HUES48 (cell line): ENCODE measurements around the gene RACGAP1.
"Not testable (repeated sequence)": the region's sequence is repeated elsewhere in the genome, so short reads cannot be mapped to it uniquely, and the experiment has no call there.

Experiments
- H3K27ac ChIP-seq: one replicate; pipeline ENCODE4 v1.7.0; 2013; ENCODE audit warnings: low read depth, low read length, inconsistent platforms
- H3K27me3 ChIP-seq: 2 replicates; pipeline ENCODE4 v1.6.1; 2013; ENCODE audit warnings: mild to moderate bottlenecking, low read length; ENCODE audit not compliant: control insufficient read depth, insufficient read depth
- H3K36me3 ChIP-seq: 2 replicates; pipeline ENCODE4 v1.6.1; 2013; ENCODE audit warnings: low read length; ENCODE audit not compliant: control insufficient read depth, insufficient read depth
- H3K4me1 ChIP-seq: 2 replicates; pipeline ENCODE4 v1.6.1; 2013; ENCODE audit warnings: mild to moderate bottlenecking, low read length; ENCODE audit not compliant: control insufficient read depth, insufficient read depth
- H3K4me3 ChIP-seq: 2 replicates; pipeline ENCODE4 v1.5.1; 2013; ENCODE audit warnings: mild to moderate bottlenecking, low read depth, low read length
- H3K9ac ChIP-seq: 2 replicates; pipeline ENCODE4 v1.6.1; 2013; ENCODE audit warnings: mild to moderate bottlenecking, low read depth, low read length, moderate library complexity
- H3K9me3 ChIP-seq: 2 replicates; pipeline ENCODE4 v1.6.1; 2013; ENCODE audit warnings: low read length; ENCODE audit not compliant: control insufficient read depth, insufficient read depth

Gene RACGAP1

DNA sequence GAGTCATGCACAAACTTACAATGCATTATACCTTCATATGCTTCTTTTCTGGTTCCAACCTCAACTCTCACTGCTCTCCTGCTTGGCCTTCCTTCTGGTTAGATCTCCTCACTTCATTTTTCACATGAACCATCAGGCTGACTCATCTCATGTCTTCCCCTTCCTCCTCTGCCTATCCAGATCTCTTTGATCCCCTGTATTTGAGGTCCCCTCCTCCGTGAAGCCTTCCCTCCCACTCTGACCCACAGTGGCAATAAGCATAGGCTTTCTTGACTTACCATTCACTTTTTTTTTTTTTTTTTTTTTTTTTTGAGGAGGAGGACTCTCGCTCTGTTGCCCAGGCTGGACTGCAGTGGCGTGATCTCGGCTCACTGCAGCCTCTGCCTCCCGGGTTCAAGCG lies 17.4 kb upstream of the RACGAP1 start:
- Histone ChIP-seq H3K4me1 (no peaks in the 10 kb centered on the region), H3K27me3 (peaks cover 29% of the 10 kb centered on the region), H3K27ac (no peak overlapping the region), H3K9ac (no peak overlapping the region), H3K4me3 (no peak overlapping the region), H3K9me3 (no peaks in the 10 kb centered on the region), H3K36me3 (no peaks in the 10 kb centered on the region)

DNA sequence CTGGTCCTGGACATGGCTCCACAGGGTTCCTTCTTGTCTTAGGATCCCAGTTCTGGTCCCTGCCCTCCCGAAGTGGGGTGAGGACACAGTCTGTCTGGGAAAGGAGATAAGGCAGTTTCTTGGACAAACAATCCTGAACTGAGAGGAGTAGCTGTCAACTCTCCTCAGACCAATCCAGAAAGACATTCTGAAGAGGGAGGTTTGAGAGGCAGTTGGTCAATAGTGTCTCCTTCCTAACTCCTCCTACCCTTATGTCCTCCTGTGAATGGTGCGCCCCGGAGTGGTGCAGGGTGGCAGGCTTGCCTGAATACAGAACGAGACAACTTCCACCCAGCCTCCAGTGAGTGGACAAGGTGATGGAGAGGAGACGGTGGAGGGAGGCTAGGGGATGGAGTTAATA lies 16.7 kb upstream of the RACGAP1 start:
- H3K4me3 ChIP-seq = no peak overlapping the region
- peaks cover 22% of the 10 kb centered on the region for H3K27me3 ChIP-seq
- H3K9me3 ChIP-seq = no peaks in the 10 kb centered on the region
- no peaks in the 10 kb centered on the region for H3K4me1 ChIP-seq
- H3K9ac ChIP-seq = no peak overlapping the region
- no peak overlapping the region for H3K27ac ChIP-seq
- no peaks in the 10 kb centered on the region for H3K36me3 ChIP-seq

DNA sequence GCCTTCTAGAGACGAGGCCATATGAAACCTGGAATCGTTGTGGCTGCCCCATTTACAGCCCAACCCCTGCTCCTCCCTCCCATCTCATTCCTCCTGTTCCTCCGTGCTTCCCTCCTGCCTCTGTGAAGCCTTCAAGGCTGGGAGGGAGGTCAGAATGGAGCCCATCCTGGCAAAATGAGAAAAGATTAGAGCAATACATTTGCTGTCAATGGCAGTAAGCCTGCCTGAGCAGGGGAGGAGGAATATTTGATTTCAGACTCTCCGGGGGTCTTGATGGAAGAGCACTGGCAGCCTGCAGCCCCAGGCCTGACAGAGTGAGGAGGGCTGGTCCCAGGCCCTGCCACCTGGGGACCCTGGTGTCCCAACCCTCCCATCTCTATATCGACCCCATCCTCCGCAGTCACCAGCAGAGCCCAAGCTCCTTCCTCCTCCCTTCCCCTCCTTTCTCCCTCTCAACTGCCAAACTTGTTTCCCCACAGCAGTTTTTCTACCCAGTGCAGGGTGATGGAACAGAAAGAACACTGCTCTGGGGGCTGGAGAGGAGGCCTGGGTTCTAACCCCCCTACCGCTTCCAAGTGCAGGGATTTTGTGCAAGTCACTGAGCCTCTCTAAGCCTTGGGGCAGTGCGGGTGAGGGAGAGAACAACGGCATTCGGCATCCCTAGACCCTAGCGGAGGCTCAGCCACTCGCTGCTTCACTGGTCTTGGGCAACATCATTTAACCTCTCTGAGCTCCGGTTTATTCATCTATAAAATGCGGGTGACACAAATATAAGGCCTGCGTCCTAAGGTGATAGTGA lies 16.0 kb upstream of the RACGAP1 start:
- no peak overlapping the region for H3K9ac ChIP-seq
- H3K4me3 ChIP-seq = no peak overlapping the region
- no peaks in the 10 kb centered on the region for H3K4me1 ChIP-seq
- no peaks in the 10 kb centered on the region for H3K9me3 ChIP-seq
- no peaks in the 10 kb centered on the region for H3K36me3 ChIP-seq
- H3K27ac ChIP-seq = no peak overlapping the region
- H3K27me3 ChIP-seq = peaks cover 19% of the 10 kb centered on the region

DNA sequence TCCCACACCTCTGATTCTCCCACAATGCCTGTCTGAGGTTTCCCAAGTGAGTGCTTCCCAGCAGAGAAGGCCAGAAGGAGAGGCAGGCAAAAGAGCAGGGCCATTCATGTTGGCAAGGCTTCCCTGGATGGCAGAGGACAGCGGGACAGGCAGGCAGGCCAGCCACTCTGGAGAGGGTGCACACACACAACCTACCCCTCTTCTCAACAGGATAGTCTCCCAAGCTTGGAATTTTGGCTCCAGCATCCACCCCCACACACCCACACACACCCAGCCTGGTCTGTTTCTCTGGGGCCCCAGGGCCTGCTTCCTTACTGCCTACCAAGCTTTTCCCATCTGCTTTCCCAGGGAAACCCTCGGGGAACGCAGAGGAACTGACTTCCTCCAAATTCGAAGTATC lies 15.4 kb upstream of the RACGAP1 start:
- Histone ChIP-seq H3K27ac (no peak overlapping the region), H3K4me1 (no peaks in the 10 kb centered on the region), H3K36me3 (no peaks in the 10 kb centered on the region), H3K27me3 (peaks cover 19% of the 10 kb centered on the region), H3K9ac (no peak overlapping the region), H3K9me3 (no peaks in the 10 kb centered on the region), H3K4me3 (no peak overlapping the region)

DNA sequence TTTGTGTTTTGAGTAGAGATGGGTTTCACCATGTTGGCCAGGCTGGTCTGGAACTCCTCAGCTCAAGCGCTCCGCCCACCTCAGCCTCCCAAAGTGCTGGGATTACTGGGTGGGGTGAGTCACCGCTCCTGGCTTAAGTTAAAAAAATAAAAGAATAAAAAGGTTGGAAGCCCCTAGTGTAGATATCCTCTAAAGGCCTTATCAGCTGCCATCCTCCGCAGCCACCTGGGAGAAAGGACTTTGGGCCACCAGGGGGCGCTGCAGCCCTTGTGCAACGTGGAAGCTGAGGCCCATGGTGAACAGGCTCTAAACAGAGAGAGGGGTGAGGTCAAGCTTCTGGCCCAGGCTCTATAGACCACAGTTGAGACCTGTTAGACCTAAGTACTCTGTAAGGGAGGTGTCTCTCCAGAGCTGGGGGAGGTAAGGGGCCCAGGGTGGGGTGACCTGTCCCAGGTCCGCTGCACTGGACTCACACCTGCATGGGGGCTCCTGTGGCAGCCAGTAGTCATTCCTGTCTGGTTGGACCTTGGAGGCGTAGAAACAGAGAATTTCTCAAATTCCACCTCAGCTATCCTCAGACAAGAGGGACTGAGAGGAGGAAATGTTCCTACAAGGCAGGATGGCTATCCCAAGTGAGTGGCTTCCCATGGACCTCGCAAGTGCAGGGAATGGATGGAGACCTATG lies 14.0 kb upstream of the RACGAP1 start:
- H3K36me3 ChIP-seq = no peaks in the 10 kb centered on the region
- H3K27ac ChIP-seq = no peak overlapping the region
- no peak overlapping the region for H3K4me3 ChIP-seq
- H3K4me1 ChIP-seq = no peaks in the 10 kb centered on the region
- H3K9me3 ChIP-seq = no peaks in the 10 kb centered on the region
- H3K27me3 ChIP-seq = peaks cover 19% of the 10 kb centered on the region
- H3K9ac ChIP-seq = no peak overlapping the region

DNA sequence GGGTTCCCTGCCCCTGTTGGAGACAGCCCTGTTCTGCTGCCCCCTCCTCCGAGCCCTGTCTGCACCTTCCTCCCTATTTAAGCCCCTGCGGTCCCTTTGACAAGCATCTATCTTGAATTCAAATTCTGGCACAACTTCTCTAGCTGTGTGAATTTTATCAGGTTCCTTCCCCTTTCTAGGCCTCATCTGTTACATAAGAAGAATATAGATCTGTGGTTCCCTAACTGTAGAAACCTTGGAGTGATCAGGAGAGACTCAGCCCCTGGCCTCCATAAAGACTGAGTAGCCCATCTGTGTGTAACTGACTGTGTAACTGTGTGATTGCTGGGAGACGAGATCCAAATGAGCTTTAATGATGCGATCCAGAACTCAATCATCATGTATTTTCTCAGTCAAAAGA lies 13.0 kb upstream of the RACGAP1 start:
- Histone ChIP-seq H3K27ac (no peak overlapping the region), H3K4me1 (no peaks in the 10 kb centered on the region), H3K4me3 (no peak overlapping the region), H3K36me3 (no peaks in the 10 kb centered on the region), H3K9me3 (no peaks in the 10 kb centered on the region), H3K27me3 (peaks cover 15% of the 10 kb centered on the region), H3K9ac (no peak overlapping the region)

DNA sequence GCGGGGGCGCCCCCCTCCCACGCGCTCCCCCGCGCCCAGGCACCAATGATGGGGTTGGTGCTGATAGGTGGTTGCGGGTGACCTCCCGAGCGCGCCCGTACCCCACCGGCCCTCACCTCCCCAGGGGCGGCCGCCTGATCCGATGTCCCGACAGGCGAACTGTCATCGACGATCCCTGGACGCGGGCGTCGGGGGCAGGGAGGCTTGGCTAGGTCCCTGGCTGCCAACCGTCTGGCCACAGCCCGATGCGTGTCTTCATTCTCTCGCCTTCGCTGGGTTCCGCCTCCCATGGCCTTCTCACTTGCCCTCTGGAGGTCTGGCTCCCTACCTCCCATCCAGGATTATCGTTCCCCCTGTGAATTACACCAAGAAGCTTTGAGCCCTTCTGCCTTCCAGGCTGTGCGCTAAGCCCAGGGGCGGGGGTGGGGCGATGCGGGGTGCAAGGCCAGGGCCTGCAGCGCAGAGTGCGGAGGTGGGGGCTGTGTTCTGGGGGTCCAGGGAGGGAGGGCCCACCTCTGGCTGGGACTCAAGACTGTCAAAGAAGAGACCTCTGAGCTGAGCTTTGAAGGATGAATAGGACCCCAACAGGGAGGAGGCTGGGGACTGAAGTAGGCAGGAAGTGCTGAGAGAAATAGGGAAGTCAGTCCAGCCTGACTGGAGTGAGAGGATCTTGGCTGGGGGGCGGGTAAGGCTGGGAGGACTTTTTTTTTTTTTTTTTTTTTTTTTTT lies 7.7 kb upstream of the RACGAP1 start:
- Histone ChIP-seq H3K27ac (peak overlapping the region; percentile 35), H3K9ac (no peak overlapping the region), H3K36me3 (no peaks in the 10 kb centered on the region), H3K4me3 (peak overlapping the region; percentile 60), H3K27me3 (peaks cover 10% of the 10 kb centered on the region; the same call in 1 of the 2 replicates), H3K4me1 (no peaks in the 10 kb centered on the region), H3K9me3 (no peaks in the 10 kb centered on the region)

DNA sequence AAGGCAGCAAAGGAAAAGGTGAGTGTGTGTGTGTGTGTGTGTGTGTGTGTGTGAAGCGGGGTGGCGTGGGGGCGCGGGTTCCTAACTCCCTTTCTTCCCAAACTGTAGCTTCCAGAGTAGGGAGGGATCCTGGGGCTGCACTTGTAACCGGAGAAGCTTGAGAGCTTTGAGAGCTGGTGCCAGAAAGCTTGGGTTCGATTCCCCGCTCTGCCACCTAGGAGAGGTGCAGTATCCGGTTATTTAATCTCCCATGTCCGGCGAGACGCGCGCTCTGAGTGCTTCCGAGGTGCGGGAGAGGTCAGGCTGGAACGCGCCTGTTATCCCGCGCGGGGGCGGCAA lies 7.2 kb upstream of the RACGAP1 start:
- Histone ChIP-seq H3K9ac (no peak overlapping the region), H3K27ac (no peak overlapping the region), H3K36me3 (no peaks in the 10 kb centered on the region), H3K9me3 (no peaks in the 10 kb centered on the region), H3K27me3 (peaks cover 10% of the 10 kb centered on the region; the same call in 1 of the 2 replicates), H3K4me3 (peak overlapping the region; percentile 60), H3K4me1 (no peaks in the 10 kb centered on the region)

DNA sequence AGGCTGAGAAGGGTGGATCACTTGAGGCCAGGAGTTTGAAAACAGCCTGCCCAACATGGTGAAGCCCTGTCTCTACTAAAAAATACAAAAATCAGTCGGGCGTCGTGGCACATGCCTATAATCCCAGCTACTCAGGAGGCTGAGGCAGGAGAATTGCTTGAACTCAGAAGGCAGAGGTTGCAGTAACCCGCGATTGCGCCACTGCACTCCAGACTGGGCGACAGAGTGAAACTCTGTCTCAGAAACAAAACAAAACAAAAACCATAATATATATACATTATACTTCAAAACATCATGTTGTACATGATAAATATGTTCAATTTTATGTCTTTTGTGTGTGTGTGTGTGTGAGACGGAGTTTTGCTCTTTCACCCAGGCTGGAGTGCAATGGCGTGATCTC lies 5.2 kb upstream of the RACGAP1 start:
- not testable (repeated sequence) for H3K9ac ChIP-seq, H3K9me3 ChIP-seq, H3K27me3 ChIP-seq, H3K4me3 ChIP-seq, H3K27ac ChIP-seq, H3K36me3 ChIP-seq, H3K4me1 ChIP-seq

DNA sequence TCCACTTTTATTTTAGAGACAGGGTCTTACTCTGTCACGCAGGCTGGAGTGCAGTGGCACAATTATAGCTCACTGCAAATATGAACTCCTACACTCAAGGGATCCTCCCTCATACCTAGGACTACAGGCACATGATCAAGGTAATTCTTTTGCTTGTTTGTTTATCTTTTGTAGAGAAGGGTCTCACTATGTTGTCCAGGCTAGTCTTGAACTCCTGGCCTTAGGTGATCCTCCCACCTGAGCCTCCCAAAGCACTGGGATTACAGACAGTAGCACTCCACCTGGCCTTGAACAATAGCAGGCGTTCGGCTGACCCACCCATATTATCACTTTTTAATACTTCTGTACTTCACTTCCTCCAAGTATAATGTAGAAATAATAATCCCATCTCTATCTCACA lies 1.4 kb upstream of the RACGAP1 start:
- no peaks in the 10 kb centered on the region for H3K9me3 ChIP-seq
- H3K9ac ChIP-seq = no peak overlapping the region
- H3K27ac ChIP-seq = no peak overlapping the region
- H3K4me3 ChIP-seq = no peak overlapping the region
- peaks cover under 1% of the 10 kb centered on the region; the same call in 1 of the 2 replicates for H3K36me3 ChIP-seq
- H3K27me3 ChIP-seq = no peaks in the 10 kb centered on the region
- peaks cover 4% of the 10 kb centered on the region; the same call in 1 of the 2 replicates for H3K4me1 ChIP-seq

DNA sequence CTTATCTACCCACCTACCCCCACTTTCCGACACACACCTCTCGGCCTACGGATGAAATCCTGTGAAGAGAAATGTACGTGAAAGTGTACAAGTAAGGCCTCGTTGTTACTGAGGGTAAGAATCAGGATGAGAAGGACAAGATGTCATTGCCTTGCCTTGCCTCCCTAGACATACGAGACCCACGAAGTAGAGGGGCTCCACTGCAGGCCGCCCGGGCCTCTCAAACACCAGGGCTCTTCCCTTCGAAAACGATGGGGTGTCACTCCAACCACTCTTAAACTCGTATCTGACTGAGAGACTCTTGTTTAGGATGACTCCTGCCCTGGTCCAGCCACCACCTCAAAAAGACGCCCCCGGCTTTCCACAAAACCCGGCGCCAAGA lies 498 bp downstream of the RACGAP1 start:
- peak overlapping the region; percentile 79 for H3K27ac ChIP-seq
- peak overlapping the region; percentile 31; the same call in 1 of the 2 replicates for H3K9ac ChIP-seq
- no peaks in the 10 kb centered on the region for H3K27me3 ChIP-seq

More for the DNA sequence above, 498 bp downstream of the RACGAP1 start:
- H3K36me3 ChIP-seq = peaks cover 3% of the 10 kb centered on the region; the same call in 1 of the 2 replicates
- H3K4me3 ChIP-seq = peak overlapping the region; percentile 77
- H3K4me1 ChIP-seq = peaks cover 4% of the 10 kb centered on the region; the same call in 1 of the 2 replicates
- no peaks in the 10 kb centered on the region for H3K9me3 ChIP-seq
